Progenitor cell of endocrine pancreas (in vitro differentiated cells): ENCODE results near the gene SDK2. TPM values are rescaled to one million over a fixed set of nuclear protein-coding genes. Genes with fewer than 3 reads are reported as not detected.

ENCODE experiments used
- DNase-seq: peaks from one replicate; pipeline ENCODE4 v3.0.0; 2021; ENCODE audit warnings: low spot score; ENCODE audit not compliant: unreplicated experiment
- H3K27ac Mint-ChIP-seq: 2 replicates; pipeline ENCODE4 v1.8.0; 2021; ENCODE audit warnings: mild to moderate bottlenecking, moderate library complexity, mixed read lengths
- H3K27me3 Mint-ChIP-seq: 2 replicates; pipeline ENCODE4 v1.8.0; 2021; ENCODE audit warnings: mixed read lengths
- H3K36me3 Mint-ChIP-seq: 2 replicates; pipeline ENCODE4 v1.8.0; 2022; ENCODE audit warnings: mixed read lengths; ENCODE audit not compliant: insufficient read depth
- H3K4me1 Mint-ChIP-seq: 2 replicates; pipeline ENCODE4 v1.8.0; 2021; ENCODE audit warnings: low read depth, mixed read lengths
- H3K4me3 Mint-ChIP-seq: 2 replicates; pipeline ENCODE4 v1.8.0; 2021; ENCODE audit warnings: low read depth, mild to moderate bottlenecking, moderate library complexity, mixed read lengths
- H3K9me3 Mint-ChIP-seq: 2 replicates; pipeline ENCODE4 v1.8.0; 2021; ENCODE audit warnings: low read depth, mixed read lengths
- CTCF ChIP-seq: fragments of 200-600 bp; sonication (generic); IDR thresholded peaks from one replicate; pipeline ENCODE4 v1.5.0; 2021; ENCODE audit warnings: antibody characterized with exemption, mild to moderate bottlenecking; ENCODE audit not compliant: unreplicated experiment
- total RNA-seq: library from RNA; stranded (reverse); gene quantifications from 2 replicates; pipeline ENCODE4 v1.2.1, GENCODE V29; 2021

SDK2 gene
- total RNA-seq, 1 donor from 2014 or later, result 6.7 TPM

- no peak for DNase-seq
- peaks cover 14% of the 10 kb centered on the region for H3K27me3 Mint-ChIP-seq
- H3K9me3 Mint-ChIP-seq, result no peaks in the 10 kb centered on the region
- H3K4me1 Mint-ChIP-seq, result no peaks in the 10 kb centered on the region
- no peak overlapping the region for H3K27ac Mint-ChIP-seq
- no peak for TF ChIP-seq CTCF
- no peak overlapping the region for H3K4me3 Mint-ChIP-seq
- no peaks in the 10 kb centered on the region for H3K36me3 Mint-ChIP-seq
Measured at GRCh38 chr17:73568934-73569333, 75.3 kb downstream of the SDK2 start.

GRCh38 chr17:73566905-73567782, 77.1 kb downstream of the SDK2 start:
- TF ChIP-seq CTCF, result no peak
- DNase-seq, result no peak
- Mint-ChIP-seq H3K9me3 (no peaks in the 10 kb centered on the region), H3K27me3 (peaks cover 6% of the 10 kb centered on the region), H3K27ac (no peak overlapping the region), H3K4me1 (no peaks in the 10 kb centered on the region), H3K4me3 (no peak overlapping the region), H3K36me3 (no peaks in the 10 kb centered on the region)

GRCh38 chr17:73564843-73565242, 79.4 kb downstream of the SDK2 start:
- no peak for TF ChIP-seq CTCF
- Mint-ChIP-seq H3K27ac (no peak overlapping the region), H3K27me3 (peaks cover 6% of the 10 kb centered on the region), H3K9me3 (no peaks in the 10 kb centered on the region), H3K4me1 (no peaks in the 10 kb centered on the region), H3K4me3 (no peak overlapping the region), H3K36me3 (no peaks in the 10 kb centered on the region)
- no peak for DNase-seq

- Mint-ChIP-seq H3K36me3 (no peaks in the 10 kb centered on the region), H3K9me3 (no peaks in the 10 kb centered on the region), H3K27ac (no peak overlapping the region), H3K27me3 (peaks cover 9% of the 10 kb centered on the region), H3K4me1 (no peaks in the 10 kb centered on the region), H3K4me3 (no peak overlapping the region)
- no peak for DNase-seq
- no peak for TF ChIP-seq CTCF
Measured at GRCh38 chr17:73562896-73563295, 81.3 kb downstream of the SDK2 start.

GRCh38 chr17:73561111-73561510, 83.1 kb downstream of the SDK2 start:
- H3K27ac Mint-ChIP-seq, result no peak overlapping the region
- no peaks in the 10 kb centered on the region for H3K4me1 Mint-ChIP-seq
- TF ChIP-seq CTCF, result no peak

More at GRCh38 chr17:73561111-73561510, 83.1 kb downstream of the SDK2 start:
- H3K27me3 Mint-ChIP-seq, result peaks cover 14% of the 10 kb centered on the region
- no peak overlapping the region for H3K4me3 Mint-ChIP-seq
- H3K36me3 Mint-ChIP-seq, result no peaks in the 10 kb centered on the region
- DNase-seq, result no peak
- H3K9me3 Mint-ChIP-seq, result no peaks in the 10 kb centered on the region
